IPS-15b (cell line): ENCODE results near the gene VIT.

Experiments
- H3K27me3 ChIP-seq: one replicate; pipeline ENCODE4 v1.6.1; 2013; ENCODE audit warnings: low read length; ENCODE audit not compliant: control insufficient read depth, insufficient read depth
- H3K36me3 ChIP-seq: one replicate; pipeline ENCODE4 v1.6.1; 2013; ENCODE audit warnings: low read length; ENCODE audit not compliant: control insufficient read depth, insufficient read depth
- H3K4me1 ChIP-seq: one replicate; pipeline ENCODE4 v1.6.1; 2013; ENCODE audit warnings: mild to moderate bottlenecking, low read length; ENCODE audit not compliant: control insufficient read depth, insufficient read depth
- H3K4me3 ChIP-seq: one replicate; pipeline ENCODE4 v1.5.1; 2013; ENCODE audit warnings: low read depth, low read length
- H3K9ac ChIP-seq: one replicate; pipeline ENCODE4 v1.6.1; 2013; ENCODE audit warnings: low read depth, mild to moderate bottlenecking, low read length
- H3K9me3 ChIP-seq: one replicate; pipeline ENCODE4 v1.6.1; 2013; ENCODE audit warnings: mild to moderate bottlenecking, low read length; ENCODE audit not compliant: control insufficient read depth, insufficient read depth

Gene VIT

GRCh38 chr2:36701918-36702317, 5.4 kb downstream of the VIT start:
- H3K9me3 ChIP-seq, result no peaks in the 10 kb centered on the region
- H3K4me3 ChIP-seq, result no peak overlapping the region

DNA sequence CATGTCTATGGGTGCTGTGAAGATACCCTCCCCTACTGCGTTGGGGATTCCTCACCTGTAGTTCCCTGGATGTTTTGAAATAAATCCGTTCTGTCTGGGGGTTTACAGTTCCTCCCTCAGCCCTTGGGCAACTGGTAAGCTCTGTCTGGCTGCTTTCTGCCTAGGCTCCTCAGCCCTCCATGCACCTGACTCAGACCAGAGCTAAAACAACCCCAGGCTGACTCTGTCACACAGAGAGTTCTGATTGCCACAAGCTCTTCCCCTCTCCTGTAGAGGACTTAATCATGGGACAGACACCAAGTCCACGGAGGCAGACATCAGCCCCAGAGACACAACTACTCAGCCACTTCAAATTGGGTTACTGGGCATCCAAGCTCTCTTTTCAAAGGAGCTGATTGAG, 6.3 kb downstream of the VIT start:
- no peak overlapping the region for H3K9ac ChIP-seq
- no peaks in the 10 kb centered on the region for H3K36me3 ChIP-seq
- H3K4me3 ChIP-seq, result no peak overlapping the region
- peaks cover 4% of the 10 kb centered on the region for H3K4me1 ChIP-seq
- no peaks in the 10 kb centered on the region for H3K27me3 ChIP-seq
- H3K9me3 ChIP-seq, result no peaks in the 10 kb centered on the region

More at GRCh38 chr2:36701918-36702317, 5.4 kb downstream of the VIT start:
- Histone ChIP-seq H3K9ac (no peak overlapping the region), H3K27me3 (no peaks in the 10 kb centered on the region), H3K4me1 (peaks cover 4% of the 10 kb centered on the region), H3K36me3 (no peaks in the 10 kb centered on the region)

DNA sequence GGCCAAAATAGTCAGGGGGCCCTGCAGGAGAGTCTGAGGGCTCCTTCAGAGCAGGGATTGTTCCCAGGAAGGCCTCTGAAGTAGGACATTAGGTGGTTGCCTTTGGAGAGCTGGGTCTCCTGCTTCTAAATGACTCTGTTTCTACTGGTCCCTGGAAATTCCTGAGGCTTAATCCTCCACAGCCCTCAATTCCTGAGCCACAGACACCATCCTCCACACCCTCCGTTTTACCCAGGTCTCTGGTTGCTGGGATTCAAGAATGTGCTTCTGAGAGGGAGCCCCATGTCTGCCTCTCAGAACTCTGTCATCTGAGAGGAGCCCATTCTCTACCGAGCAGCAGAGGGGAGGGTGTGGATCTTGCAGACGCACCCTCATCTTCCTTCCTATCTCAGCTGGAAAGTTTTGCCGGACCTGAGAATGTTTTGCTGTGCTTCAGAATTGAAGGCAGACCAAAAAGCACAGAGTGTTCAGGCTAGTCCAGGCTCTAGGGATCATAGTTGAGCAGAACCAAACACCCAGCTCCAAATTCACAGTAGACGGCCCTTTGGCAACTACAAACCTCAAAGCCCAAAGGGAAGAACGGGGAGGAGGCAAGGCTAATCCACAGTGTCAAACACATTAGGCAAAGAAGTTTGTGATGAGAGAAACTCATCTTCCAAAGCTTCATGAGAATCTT, 8.1 kb downstream of the VIT start:
- H3K9me3 ChIP-seq, result no peaks in the 10 kb centered on the region
- H3K36me3 ChIP-seq, result no peaks in the 10 kb centered on the region
- H3K4me3 ChIP-seq, result no peak overlapping the region
- H3K9ac ChIP-seq, result no peak overlapping the region
- no peaks in the 10 kb centered on the region for H3K27me3 ChIP-seq
- H3K4me1 ChIP-seq, result peaks cover 4% of the 10 kb centered on the region

DNA sequence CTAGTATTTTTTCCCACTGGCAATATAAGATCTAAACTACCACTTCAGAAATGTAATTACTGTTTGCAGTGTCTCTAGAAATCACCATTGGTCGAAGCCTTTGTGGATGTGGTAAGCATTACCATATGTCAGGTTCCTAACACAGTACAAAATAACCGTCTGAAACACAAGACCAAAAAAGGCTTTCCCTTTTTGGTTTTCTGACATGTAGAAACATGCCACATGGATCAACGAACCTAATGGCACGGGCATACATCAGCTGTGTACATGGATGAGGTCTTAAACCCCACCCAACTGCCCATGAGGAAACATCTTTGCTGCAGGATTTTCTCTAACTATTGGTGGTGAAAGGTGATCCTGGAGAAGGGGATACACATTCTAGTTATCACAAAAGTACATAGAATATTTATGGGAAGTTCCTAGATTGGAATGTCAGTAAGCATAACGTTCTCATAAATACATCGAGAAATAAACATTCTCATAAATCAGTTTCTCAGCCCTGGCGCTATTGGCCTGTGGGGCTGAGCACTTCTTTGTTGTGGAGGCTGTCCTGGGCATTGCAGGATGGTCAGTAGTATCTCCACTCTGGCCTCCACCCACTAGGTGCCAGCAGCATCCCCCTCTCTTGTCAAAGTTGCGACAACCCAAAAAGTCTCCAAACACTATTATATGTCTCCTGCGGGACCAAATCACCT, 9.0 kb downstream of the VIT start:
- Histone ChIP-seq H3K9ac (no peak overlapping the region), H3K27me3 (no peaks in the 10 kb centered on the region), H3K4me3 (no peak overlapping the region), H3K36me3 (no peaks in the 10 kb centered on the region), H3K9me3 (no peaks in the 10 kb centered on the region), H3K4me1 (peaks cover 4% of the 10 kb centered on the region)

DNA sequence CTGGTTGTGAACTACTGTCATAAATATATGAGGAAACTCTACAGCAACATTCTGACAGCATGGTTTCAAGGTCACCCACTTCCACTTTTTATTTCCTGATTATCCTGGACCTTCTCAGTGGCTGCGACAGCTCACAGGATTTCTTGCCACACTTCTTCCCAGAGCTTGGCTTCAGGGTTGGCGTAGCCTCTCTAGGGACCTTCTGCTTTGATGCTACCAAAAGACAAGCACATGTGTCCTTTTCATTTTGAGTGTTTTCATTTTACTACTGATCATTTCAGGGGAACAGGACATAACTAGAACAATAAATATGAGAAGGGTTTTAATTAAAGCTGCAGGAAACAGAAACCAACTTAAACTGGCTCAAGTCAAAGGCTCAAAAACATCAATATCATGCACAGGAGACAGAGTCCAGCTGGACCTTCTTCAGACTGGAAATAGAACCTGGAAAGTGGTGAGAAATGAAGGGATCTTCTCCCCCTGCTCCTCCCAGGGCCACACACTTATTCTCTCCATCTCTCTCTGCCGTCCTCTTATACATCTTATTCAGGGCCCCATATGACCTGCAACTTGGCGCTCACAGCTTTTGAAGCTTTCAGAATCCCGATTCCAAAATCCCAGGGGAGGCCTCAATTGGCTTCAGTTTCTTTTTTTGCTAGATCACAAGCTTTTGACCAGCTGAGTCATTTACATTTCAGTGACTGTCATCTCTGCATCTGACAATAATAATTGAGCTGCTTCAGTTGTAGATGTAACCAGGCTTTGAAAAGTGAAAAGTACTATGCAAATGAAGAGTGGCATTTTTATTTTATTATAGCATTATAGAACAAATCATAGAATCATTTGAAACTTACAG, 9.7 kb downstream of the VIT start:
- Histone ChIP-seq H3K36me3 (no peaks in the 10 kb centered on the region), H3K4me3 (no peak overlapping the region), H3K9me3 (no peaks in the 10 kb centered on the region), H3K9ac (no peak overlapping the region), H3K27me3 (no peaks in the 10 kb centered on the region), H3K4me1 (peaks cover 2% of the 10 kb centered on the region)

DNA sequence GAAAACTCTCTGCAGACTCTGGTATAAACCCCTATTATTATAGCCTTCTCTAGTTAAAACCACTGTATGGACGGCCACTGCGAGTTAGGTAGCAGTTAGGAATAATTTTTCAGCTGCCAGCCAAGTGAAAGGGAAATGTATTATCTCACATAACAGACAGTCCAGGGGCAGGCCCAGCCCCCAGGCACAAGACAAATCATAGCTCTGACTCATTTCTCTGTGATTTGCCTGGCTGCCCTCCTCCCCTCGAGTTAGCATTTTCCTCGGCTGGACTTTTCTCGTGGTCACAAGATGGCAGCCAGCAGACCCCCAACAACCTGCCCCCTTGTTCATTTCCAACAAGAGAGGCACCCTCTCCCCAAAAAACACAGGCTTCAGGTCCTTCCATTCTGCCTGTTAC, 10.5 kb downstream of the VIT start:
- H3K27me3 ChIP-seq, result no peaks in the 10 kb centered on the region
- H3K4me3 ChIP-seq, result no peak overlapping the region
- H3K9me3 ChIP-seq, result no peaks in the 10 kb centered on the region
- no peaks in the 10 kb centered on the region for H3K36me3 ChIP-seq
- no peak overlapping the region for H3K9ac ChIP-seq
- H3K4me1 ChIP-seq, result no peaks in the 10 kb centered on the region

GRCh38 chr2:36708041-36708741, 11.7 kb downstream of the VIT start:
- Histone ChIP-seq H3K9ac (no peak overlapping the region), H3K27me3 (no peaks in the 10 kb centered on the region), H3K36me3 (no peaks in the 10 kb centered on the region), H3K4me3 (no peak overlapping the region), H3K4me1 (peaks cover 3% of the 10 kb centered on the region), H3K9me3 (no peaks in the 10 kb centered on the region)

GRCh38 chr2:36710858-36711515, 14.5 kb downstream of the VIT start:
- H3K27me3 ChIP-seq, result no peaks in the 10 kb centered on the region
- no peaks in the 10 kb centered on the region for H3K36me3 ChIP-seq
- no peak overlapping the region for H3K4me3 ChIP-seq
- H3K4me1 ChIP-seq, result peaks cover 3% of the 10 kb centered on the region
- H3K9me3 ChIP-seq, result no peaks in the 10 kb centered on the region
- no peak overlapping the region for H3K9ac ChIP-seq

DNA sequence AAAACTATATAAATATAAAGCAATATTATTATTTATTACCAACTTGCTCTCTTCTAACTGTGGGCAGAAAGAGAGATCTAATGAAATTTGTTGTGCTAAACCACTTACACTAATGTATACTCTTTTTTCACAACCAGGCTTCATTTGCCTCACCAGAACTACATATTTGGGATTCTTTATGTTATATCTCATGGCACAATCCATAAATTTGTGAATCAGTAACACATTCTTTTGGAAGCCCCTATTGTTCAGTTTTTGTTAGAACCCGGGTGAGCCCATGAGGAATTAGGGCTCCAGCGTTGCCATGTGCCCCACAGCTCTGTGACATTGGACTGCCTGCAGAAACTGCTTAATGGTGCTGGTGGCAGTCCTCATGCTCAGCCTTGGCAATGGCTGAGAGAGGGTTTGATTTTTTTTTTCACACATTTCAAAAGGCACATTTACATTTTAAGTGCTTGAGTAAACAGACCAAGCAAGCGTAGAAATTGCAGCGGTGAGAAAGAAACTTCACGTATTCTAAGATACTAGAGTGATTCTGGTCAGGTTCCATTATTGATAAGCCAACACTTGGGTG, 15.3 kb downstream of the VIT start:
- no peaks in the 10 kb centered on the region for H3K9me3 ChIP-seq
- H3K9ac ChIP-seq, result no peak overlapping the region
- no peaks in the 10 kb centered on the region for H3K27me3 ChIP-seq
- no peaks in the 10 kb centered on the region for H3K36me3 ChIP-seq
- H3K4me3 ChIP-seq, result no peak overlapping the region
- H3K4me1 ChIP-seq, result peaks cover 3% of the 10 kb centered on the region

DNA sequence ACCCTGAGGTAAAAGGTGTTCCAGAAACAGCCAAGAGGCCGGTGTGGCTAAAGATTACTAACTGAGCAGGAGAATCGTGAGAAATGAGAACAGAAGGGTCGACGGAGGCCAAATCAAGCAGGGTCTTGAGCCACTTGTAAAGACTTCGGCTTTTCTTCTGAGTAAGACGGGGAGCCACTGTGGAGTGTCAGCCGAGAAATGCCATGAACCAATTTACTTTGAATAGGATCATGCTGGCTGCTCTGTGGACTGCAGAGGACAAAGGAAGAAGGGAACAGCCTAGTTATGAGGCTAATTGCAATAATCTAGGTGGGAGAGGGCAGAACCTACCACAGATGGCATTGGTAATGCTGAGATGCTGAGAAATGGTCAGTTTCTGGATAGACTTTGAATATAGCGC, 16.8 kb downstream of the VIT start:
- no peak overlapping the region for H3K9ac ChIP-seq
- H3K36me3 ChIP-seq, result no peaks in the 10 kb centered on the region
- no peak overlapping the region for H3K4me3 ChIP-seq
- H3K9me3 ChIP-seq, result no peaks in the 10 kb centered on the region
- H3K27me3 ChIP-seq, result no peaks in the 10 kb centered on the region
- peaks cover 3% of the 10 kb centered on the region for H3K4me1 ChIP-seq

- Histone ChIP-seq H3K4me3 (no peak overlapping the region), H3K27me3 (no peaks in the 10 kb centered on the region), H3K9me3 (no peaks in the 10 kb centered on the region), H3K4me1 (peaks cover 3% of the 10 kb centered on the region), H3K36me3 (no peaks in the 10 kb centered on the region), H3K9ac (no peak overlapping the region)
Observed at GRCh38 chr2:36716111-36716510, 19.6 kb downstream of the VIT start.
